Measurements from ENCODE around the gene TTN. TPM values are rescaled to one million over a fixed set of nuclear protein-coding genes. Genes with fewer than 3 reads are reported as not detected.

TTN gene
- total RNA-seq, 1 donor from 2014 or later: 2.0 TPM

- Histone ChIP-seq H3K4me3 (no peak overlapping the region), H3K9me3 (no peaks in the 10 kb centered on the region), H3K27me3 (no peaks in the 10 kb centered on the region), H3K4me1 (no peaks in the 10 kb centered on the region), H3K27ac (no peak overlapping the region), H3K36me3 (no peaks in the 10 kb centered on the region)
- intact Hi-C loops (cut with DNase I): no loop called here
- TF ChIP-seq CTCF (IDR thresholded peaks at IDR 0.05) (no peak), POLR2A (IDR thresholded peaks at IDR 0.05) (no peak), POLR2AphosphoS5 (IDR thresholded peaks at IDR 0.05; ENCODE audit: insufficient read depth in 1 of 2, low read depth in 1 of 2) (no peak)
- no peak for DNase-seq (ENCODE audit: extremely low spot score in 2 of 2)
These were observed 21.3 kb upstream of the TTN start for GRCh38 chr2:178828486-178828881.

- H3K9me3 ChIP-seq: no peaks in the 10 kb centered on the region
- TF ChIP-seq CTCF (IDR thresholded peaks at IDR 0.05) (no peak), POLR2AphosphoS5 (IDR thresholded peaks at IDR 0.05; ENCODE audit: insufficient read depth in 1 of 2, low read depth in 1 of 2) (no peak), POLR2A (IDR thresholded peaks at IDR 0.05) (no peak)
- intact Hi-C loops (cut with DNase I): no loop called here
- H3K4me1 ChIP-seq: no peaks in the 10 kb centered on the region
- H3K36me3 ChIP-seq: no peaks in the 10 kb centered on the region
- H3K27me3 ChIP-seq: no peaks in the 10 kb centered on the region
- H3K4me3 ChIP-seq: no peak overlapping the region
- DNase-seq (ENCODE audit: extremely low spot score in 2 of 2): no peak
- no peak overlapping the region for H3K27ac ChIP-seq
These were observed 20.7 kb upstream of the TTN start for GRCh38 chr2:178827739-178828485.

GRCh38 chr2:178827111-178827510 lies 19.9 kb upstream of the TTN start:
- H3K27me3 ChIP-seq: no peaks in the 10 kb centered on the region
- no peaks in the 10 kb centered on the region for H3K36me3 ChIP-seq
- no peak for DNase-seq (ENCODE audit: extremely low spot score in 2 of 2)
- TF ChIP-seq POLR2AphosphoS5 (IDR thresholded peaks at IDR 0.05; ENCODE audit: insufficient read depth in 1 of 2, low read depth in 1 of 2) (no peak), POLR2A (IDR thresholded peaks at IDR 0.05) (no peak), CTCF (IDR thresholded peaks at IDR 0.05) (no peak)
- no peak overlapping the region for H3K4me3 ChIP-seq
- no peak overlapping the region for H3K27ac ChIP-seq
- no peaks in the 10 kb centered on the region for H3K4me1 ChIP-seq
- intact Hi-C loops (cut with DNase I): no loop called here
- no peaks in the 10 kb centered on the region for H3K9me3 ChIP-seq

GRCh38 chr2:178825183-178825582 lies 18.0 kb upstream of the TTN start:
- intact Hi-C loops (cut with DNase I): no loop called here
- Histone ChIP-seq H3K27me3 (no peaks in the 10 kb centered on the region), H3K27ac (no peak overlapping the region), H3K36me3 (no peaks in the 10 kb centered on the region), H3K4me1 (no peaks in the 10 kb centered on the region), H3K9me3 (no peaks in the 10 kb centered on the region), H3K4me3 (no peak overlapping the region)
- DNase-seq (ENCODE audit: extremely low spot score in 2 of 2): no peak
- no peak for TF ChIP-seq POLR2AphosphoS5 (IDR thresholded peaks at IDR 0.05; ENCODE audit: insufficient read depth in 1 of 2, low read depth in 1 of 2)
- TF ChIP-seq POLR2A (IDR thresholded peaks at IDR 0.05): no peak
- no peak for TF ChIP-seq CTCF (IDR thresholded peaks at IDR 0.05)

- H3K27me3 ChIP-seq: no peaks in the 10 kb centered on the region
- H3K9me3 ChIP-seq: no peaks in the 10 kb centered on the region
- no peak overlapping the region for H3K4me3 ChIP-seq
- intact Hi-C loops (cut with DNase I): no loop called here
- H3K4me1 ChIP-seq: no peaks in the 10 kb centered on the region
- no peak for DNase-seq (ENCODE audit: extremely low spot score in 2 of 2)
- no peak for TF ChIP-seq POLR2A (IDR thresholded peaks at IDR 0.05)
- TF ChIP-seq CTCF (IDR thresholded peaks at IDR 0.05): no peak
- TF ChIP-seq POLR2AphosphoS5 (IDR thresholded peaks at IDR 0.05; ENCODE audit: insufficient read depth in 1 of 2, low read depth in 1 of 2): no peak
- H3K27ac ChIP-seq: no peak overlapping the region
- no peaks in the 10 kb centered on the region for H3K36me3 ChIP-seq
These were observed 17.0 kb upstream of the TTN start for GRCh38 chr2:178824181-178824580.

Data from vagina (tissue), 2 donors.